Islet precursor cell (in vitro differentiated cells): Measurements from ENCODE around the gene HHATL.

Source experiments
- DNase-seq: peaks from one replicate; pipeline ENCODE4 v3.0.0-alpha.2; 2018

The HHATL gene

GRCh38 chr3:42662813-42663535 lies 39.6 kb downstream of the HHATL start:
- peak; percentile 42 for DNase-seq

GRCh38 chr3:42662037-42662812 lies 40.4 kb downstream of the HHATL start:
- peak; percentile 44 for DNase-seq

- peak; percentile 35 for DNase-seq
Measured at GRCh38 chr3:42661593-42662022, 41.0 kb downstream of the HHATL start.

- peak; percentile 53 for DNase-seq
Measured at GRCh38 chr3:42660898-42661297, 41.7 kb downstream of the HHATL start.

GRCh38 chr3:42660131-42660715 lies 42.4 kb downstream of the HHATL start:
- DNase-seq, result peak; percentile 56

- DNase-seq, result peak; percentile 55
Measured at GRCh38 chr3:42659451-42660130, 43.0 kb downstream of the HHATL start.

- peak; percentile 45 for DNase-seq
Measured at GRCh38 chr3:42658771-42659390, 43.7 kb downstream of the HHATL start.

- peak; percentile 60 for DNase-seq
Measured at GRCh38 chr3:42658091-42658770, 44.4 kb downstream of the HHATL start.

GRCh38 chr3:42657675-42658074 lies 44.9 kb downstream of the HHATL start:
- DNase-seq, result no peak

GRCh38 chr3:42656680-42657610 lies 45.7 kb downstream of the HHATL start:
- DNase-seq, result peak; percentile 50

GRCh38 chr3:42655980-42656679 lies 46.5 kb downstream of the HHATL start:
- peak; percentile 57 for DNase-seq

- peak; percentile 54 for DNase-seq
Measured at GRCh38 chr3:42655331-42655888, 47.2 kb downstream of the HHATL start.

- peak; percentile 89 for DNase-seq
Measured at GRCh38 chr3:42654331-42655201, 48.0 kb downstream of the HHATL start.

- peak; percentile 70 for DNase-seq
Measured at GRCh38 chr3:42653560-42654330, 48.9 kb downstream of the HHATL start, which contains the start of gene ZBTB47. Gene ZBTB47, plus strand, starts transcription at chr3:42653697. Its CDS starts 4,659 bp downstream, at chr3:42658356.

GRCh38 chr3:42653303-42653559 lies 49.4 kb downstream of the HHATL start:
- DNase-seq, result no peak

- DNase-seq, result peak; percentile 92
Measured at GRCh38 chr3:42652611-42653302, 49.8 kb downstream of the HHATL start.

- DNase-seq, result no peak
Measured at GRCh38 chr3:42652251-42652610, 50.4 kb downstream of the HHATL start.
